ENCODE measurements around the gene CBX6. TPM values are rescaled to one million over a fixed set of nuclear protein-coding genes. Genes with fewer than 3 reads are reported as not detected.

The CBX6 gene
- total and polyA plus RNA-seq, 12 donors, result 21.0 to 151 (median 77.8) TPM

- peaks cover 20 to 31% of the 10 kb centered on the region in 2 donors for H3K4me1 ChIP-seq (replicated peaks in 1 of 2)
- H3K36me3 ChIP-seq (replicated peaks in 1 of 2), result no peaks in the 10 kb centered on the region
- peak in 1 of 2 donors; percentile 29 for TF ChIP-seq POLR2A (IDR thresholded peaks at IDR 0.05)
- TF ChIP-seq CTCF (IDR thresholded peaks at IDR 0.05), result no peak
- H3K27me3 ChIP-seq, result no peaks in the 10 kb centered on the region
- H3K4me3 ChIP-seq, result no peak overlapping the region
- WGBS, 4 donors, result 27 to 43% (median 39%) methylated on average over 5 of the region's 5 CpGs
- intact Hi-C loops (cut with DNase I), result no loop called here
- DNase-seq, result peak in 5 of 7 donors; percentile 55 to 73 (median 61)
- H3K27ac ChIP-seq, result peak overlapping the region in 4 of 5 donors; percentile 24 to 73 (median 61)
- H3K9me3 ChIP-seq (replicated peaks in 1 of 3), result no peaks in the 10 kb centered on the region
These were observed 14.3 kb upstream of the CBX6 start for GRCh38 chr22:38886333-38886732.

GRCh38 chr22:38882972-38883622 is 11.1 kb upstream of the CBX6 start:
- WGBS, 4 donors, result 50 to 61% (median 54%) methylated on average over 6 to 9 of the region's 9 CpGs
- intact Hi-C loops (cut with DNase I), result no loop called here
- peak overlapping the region in 4 of 5 donors; percentile 82 to 88 (median 85) for H3K27ac ChIP-seq

GRCh38 chr22:38881997-38882879 is 10.2 kb upstream of the CBX6 start:
- no peaks in the 10 kb centered on the region for H3K9me3 ChIP-seq (replicated peaks in 1 of 3)
- H3K27me3 ChIP-seq, result no peaks in the 10 kb centered on the region
- H3K27ac ChIP-seq, result peak overlapping the region in 4 of 5 donors; percentile 82 to 88 (median 85)
- TF ChIP-seq CTCF (IDR thresholded peaks at IDR 0.05) (no peak), POLR2A (IDR thresholded peaks at IDR 0.05) (peak in 1 of 2 donors; percentile 51)
- peak; percentile 47 to 85 (median 79) for DNase-seq
- peaks cover 26 to 37% of the 10 kb centered on the region in 2 donors for H3K4me1 ChIP-seq (replicated peaks in 1 of 2)
- H3K4me3 ChIP-seq, result no peak overlapping the region
- intact Hi-C loops (cut with DNase I), result no loop called here
- no peaks in the 10 kb centered on the region for H3K36me3 ChIP-seq (replicated peaks in 1 of 2)
- WGBS, 4 donors, result 39 to 52% (median 47%) methylated on average over 8 of the region's 8 CpGs

More at GRCh38 chr22:38882972-38883622, 11.1 kb upstream of the CBX6 start:
- H3K4me1 ChIP-seq (replicated peaks in 1 of 2), result peaks cover 26 to 37% of the 10 kb centered on the region in 2 donors
- no peak for TF ChIP-seq POLR2A (IDR thresholded peaks at IDR 0.05)
- no peak for TF ChIP-seq CTCF (IDR thresholded peaks at IDR 0.05)
- no peak for DNase-seq
- H3K27me3 ChIP-seq, result no peaks in the 10 kb centered on the region
- no peaks in the 10 kb centered on the region for H3K36me3 ChIP-seq (replicated peaks in 1 of 2)
- H3K9me3 ChIP-seq (replicated peaks in 1 of 3), result no peaks in the 10 kb centered on the region
- H3K4me3 ChIP-seq, result no peak overlapping the region

GRCh38 chr22:38881464-38881871 is 9.5 kb upstream of the CBX6 start:
- peak overlapping the region in 4 of 5 donors; percentile 82 to 88 (median 85) for H3K27ac ChIP-seq
- intact Hi-C loops (cut with DNase I), result no loop called here
- peak; percentile 72 to 92 (median 85) for DNase-seq
- H3K27me3 ChIP-seq, result no peaks in the 10 kb centered on the region
- H3K9me3 ChIP-seq (replicated peaks in 1 of 3), result no peaks in the 10 kb centered on the region
- H3K4me3 ChIP-seq, result peak overlapping the region in 1 of 4 donors; percentile 28
- WGBS, 4 donors, result 5 to 26% (median 13%) methylated on average over 9 of the region's 9 CpGs
- peaks cover 24 to 32% of the 10 kb centered on the region in 2 donors for H3K4me1 ChIP-seq (replicated peaks in 1 of 2)
- TF ChIP-seq CTCF (IDR thresholded peaks at IDR 0.05) (peak in 3 of 6 experiments; percentile 11 to 14 (median 12)), POLR2A (IDR thresholded peaks at IDR 0.05) (peak in 1 of 2 donors; percentile 85)
- H3K36me3 ChIP-seq (replicated peaks in 1 of 2), result no peaks in the 10 kb centered on the region

Data from adrenal gland (tissue), 12 donors.